HEK293 (cell line): ENCODE data around the gene POC1B.
A peak's percentile ranks its signal among the peaks of the same experiment; 100 is the strongest.

ENCODE experiments used
- CTCF ChIA-PET: fragments of 350-600 bp; formaldehyde crosslinking; extraction: SDS; loops from one replicate; lab custom pipeline; 2021; ENCODE audit warnings: antibody characterized with exemption; lab: Yijun Ruan, JAX
- POLR2A ChIA-PET: fragments of 300-600 bp; formaldehyde crosslinking; extraction: SDS; loops from one replicate; lab custom pipeline; 2020; ENCODE audit warnings: antibody characterized with exemption, inconsistent platforms; lab: Yijun Ruan, JAX
- H3K27ac ChIP-seq: fragments of 200-500 bp; sonication (Bioruptor generic); 2 replicates; pipeline ENCODE4 v1.5.1; 2014; ENCODE audit warnings: low read depth, low read length, control low read depth, inconsistent platforms; ENCODE audit errors: extremely low read depth
- H3K36me3 ChIP-seq, 2 experiments: fragments of 200-500 bp in 1 of 2; sonication (Bioruptor generic) in 1 of 2; 1 replicate in 1 of 2; 2 replicates in 1 of 2; pipeline ENCODE4 v1.5.1; 2014 to 2017; ENCODE audit warnings: inconsistent platforms in 2 of 2, low read length in 2 of 2; ENCODE audit not compliant: control insufficient read depth in 2 of 2, insufficient read depth in 1 of 2
- H3K4me1 ChIP-seq: fragments of 200-500 bp; sonication (Bioruptor generic); 2 replicates; pipeline ENCODE4 v1.5.1; 2014; ENCODE audit warnings: mild to moderate bottlenecking, low read length, inconsistent platforms; ENCODE audit not compliant: control insufficient read depth, insufficient read depth
- H3K4me3 ChIP-seq: 2 replicates; pipeline ENCODE4 v1.5.1; 2011; ENCODE audit warnings: low read depth, mild to moderate bottlenecking, control low read depth, low read length, moderate library complexity
- H3K9me3 ChIP-seq: fragments of 200-500 bp; sonication (Bioruptor generic); 2 replicates; pipeline ENCODE4 v1.5.1; 2014; ENCODE audit warnings: low read depth, low read length, inconsistent platforms; ENCODE audit not compliant: control insufficient read depth, insufficient read depth
- ATF2 ChIP-seq: fragments of 450-650 bp; formaldehyde crosslinking; IDR thresholded peaks from 2 replicates; pipeline ENCODE4 v1.5.1; 2016; ENCODE audit warnings: missing biosample characterization, missing genetic modification characterization, low read depth
- GLI2 ChIP-seq: fragments of 450-650 bp; formaldehyde crosslinking; IDR thresholded peaks from 2 replicates; pipeline ENCODE4; 2017; ENCODE audit warnings: missing biosample characterization, missing genetic modification characterization, low read depth, borderline replicate concordance
- GLIS1 ChIP-seq: fragments of 450-650 bp; formaldehyde crosslinking; IDR thresholded peaks from 2 replicates; pipeline ENCODE4 v1.5.1; 2016; ENCODE audit warnings: missing biosample characterization, missing genetic modification characterization
- SALL2 ChIP-seq: fragments of 450-650 bp; formaldehyde crosslinking; IDR thresholded peaks from 2 replicates; pipeline ENCODE4 v1.5.0; 2017; ENCODE audit warnings: missing biosample characterization, mild to moderate bottlenecking, missing genetic modification characterization, borderline replicate concordance
- YY2 ChIP-seq: fragments of 450-650 bp; formaldehyde crosslinking; IDR thresholded peaks from 2 replicates; pipeline ENCODE4 v1.5.1; 2016; ENCODE audit warnings: missing biosample characterization, missing genetic modification characterization
- ZBTB7A ChIP-seq: fragments of 450-650 bp; formaldehyde crosslinking; IDR thresholded peaks from 2 replicates; pipeline ENCODE4 v1.5.1; 2016; ENCODE audit warnings: low read depth, missing biosample characterization, missing genetic modification characterization
- ZBTB8A ChIP-seq: fragments of 450-650 bp; formaldehyde crosslinking; IDR thresholded peaks from 2 replicates; pipeline ENCODE4 v1.5.1; 2016; ENCODE audit warnings: missing biosample characterization, missing genetic modification characterization
- ZNF37A ChIP-seq: fragments of 450-650 bp; IDR thresholded peaks from 2 replicates; pipeline ENCODE4 v1.5.1; 2018; ENCODE audit warnings: missing biosample characterization, missing genetic modification characterization
- ZNF394 ChIP-seq: fragments of 450-650 bp; formaldehyde crosslinking; IDR thresholded peaks from 2 replicates; pipeline ENCODE4 v1.5.1; 2016; ENCODE audit warnings: missing biosample characterization, missing genetic modification characterization, mild to moderate bottlenecking, moderate library complexity, borderline replicate concordance
- ZNF623 ChIP-seq: fragments of 450-650 bp; formaldehyde crosslinking; IDR thresholded peaks from 2 replicates; pipeline ENCODE4 v1.5.1; 2016; ENCODE audit warnings: missing biosample characterization, missing genetic modification characterization
- ZNF660 ChIP-seq: fragments of 450-650 bp; IDR thresholded peaks from 2 replicates; pipeline ENCODE4 v1.5.1; 2018; ENCODE audit warnings: missing biosample characterization, mild to moderate bottlenecking, missing genetic modification characterization
- ZSCAN23 ChIP-seq: fragments of 450-650 bp; formaldehyde crosslinking; IDR thresholded peaks from 2 replicates; pipeline ENCODE4 v1.5.1; 2016; ENCODE audit warnings: missing biosample characterization, missing genetic modification characterization
- TF ChIP-seq, protein P1 (sequence below): fragments of 450-650 bp; formaldehyde crosslinking; IDR thresholded peaks from 2 replicates; pipeline ENCODE4 v1.5.1; 2016; ENCODE audit warnings: missing biosample characterization, missing genetic modification characterization
- TF ChIP-seq, protein P2 (sequence below): fragments of 450-650 bp; formaldehyde crosslinking; IDR thresholded peaks from 2 replicates; pipeline ENCODE4 v1.5.1; 2017; ENCODE audit warnings: missing biosample characterization, missing genetic modification characterization
- TF ChIP-seq, protein P3 (sequence below): fragments of 450-650 bp; formaldehyde crosslinking; IDR thresholded peaks from 2 replicates; pipeline ENCODE4 v1.5.1; 2016; ENCODE audit warnings: missing biosample characterization, missing genetic modification characterization
- TF ChIP-seq, protein P4 (sequence below): fragments of 450-650 bp; IDR thresholded peaks from 2 replicates; pipeline ENCODE4 v1.5.1; 2018; ENCODE audit warnings: missing biosample characterization, mild to moderate bottlenecking, missing genetic modification characterization

POC1B gene

GRCh38 chr12:89525824-89526770, at the start of gene POC1B (continued):
- TF ChIP-seq ATF2 (0 out of 2 replicates have a peak, but pooled peaks have one; percentile 58), ZBTB7A (tag by site-specific recombination) (no peak), ZNF37A (tag by site-specific recombination) (no peak), ZSCAN23 (tag by site-specific recombination) (no peak)
- TF ChIP-seq, protein P1, sequence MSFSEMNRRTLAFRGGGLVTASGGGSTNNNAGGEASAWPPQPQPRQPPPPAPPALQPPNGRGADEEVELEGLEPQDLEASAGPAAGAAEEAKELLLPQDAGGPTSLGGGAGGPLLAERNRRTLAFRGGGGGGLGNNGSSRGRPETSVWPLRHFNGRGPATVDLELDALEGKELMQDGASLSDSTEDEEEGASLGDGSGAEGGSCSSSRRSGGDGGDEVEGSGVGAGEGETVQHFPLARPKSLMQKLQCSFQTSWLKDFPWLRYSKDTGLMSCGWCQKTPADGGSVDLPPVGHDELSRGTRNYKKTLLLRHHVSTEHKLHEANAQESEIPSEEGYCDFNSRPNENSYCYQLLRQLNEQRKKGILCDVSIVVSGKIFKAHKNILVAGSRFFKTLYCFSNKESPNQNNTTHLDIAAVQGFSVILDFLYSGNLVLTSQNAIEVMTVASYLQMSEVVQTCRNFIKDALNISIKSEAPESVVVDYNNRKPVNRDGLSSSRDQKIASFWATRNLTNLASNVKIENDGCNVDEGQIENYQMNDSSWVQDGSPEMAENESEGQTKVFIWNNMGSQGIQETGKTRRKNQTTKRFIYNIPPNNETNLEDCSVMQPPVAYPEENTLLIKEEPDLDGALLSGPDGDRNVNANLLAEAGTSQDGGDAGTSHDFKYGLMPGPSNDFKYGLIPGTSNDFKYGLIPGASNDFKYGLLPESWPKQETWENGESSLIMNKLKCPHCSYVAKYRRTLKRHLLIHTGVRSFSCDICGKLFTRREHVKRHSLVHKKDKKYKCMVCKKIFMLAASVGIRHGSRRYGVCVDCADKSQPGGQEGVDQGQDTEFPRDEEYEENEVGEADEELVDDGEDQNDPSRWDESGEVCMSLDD (tag by site-specific recombination): peak; percentile 72

DNA sequence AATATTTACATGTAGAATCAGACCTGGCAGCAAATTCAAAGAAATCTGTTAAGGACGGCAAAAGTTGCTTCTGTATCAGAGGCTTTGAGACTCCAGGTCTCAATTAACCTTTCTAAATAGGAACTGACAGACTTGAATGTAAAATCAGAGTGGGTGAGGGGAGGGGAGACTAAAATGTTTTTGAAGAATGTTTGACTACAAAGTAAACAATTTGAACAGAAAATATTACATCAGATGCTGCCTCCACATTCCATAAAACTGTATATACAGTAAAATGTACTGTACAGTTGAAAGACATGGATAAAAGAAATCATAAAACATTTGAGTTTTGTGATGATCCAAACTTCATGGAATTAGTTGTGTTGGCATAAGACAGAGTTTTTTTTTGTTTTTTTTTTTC, 49.5 kb upstream of the POC1B start:
- H3K36me3 ChIP-seq: no peaks in the 10 kb centered on the region
- H3K4me3 ChIP-seq: no peak overlapping the region
- no peak overlapping the region for H3K27ac ChIP-seq
- POLR2A ChIA-PET: no interaction called here
- peaks cover 11% of the 10 kb centered on the region for H3K4me1 ChIP-seq
- no peak for TF ChIP-seq SALL2
- no peak for TF ChIP-seq YY2 (tag by site-specific recombination)
- TF ChIP-seq ZNF394: no peak
- TF ChIP-seq, protein P2, sequence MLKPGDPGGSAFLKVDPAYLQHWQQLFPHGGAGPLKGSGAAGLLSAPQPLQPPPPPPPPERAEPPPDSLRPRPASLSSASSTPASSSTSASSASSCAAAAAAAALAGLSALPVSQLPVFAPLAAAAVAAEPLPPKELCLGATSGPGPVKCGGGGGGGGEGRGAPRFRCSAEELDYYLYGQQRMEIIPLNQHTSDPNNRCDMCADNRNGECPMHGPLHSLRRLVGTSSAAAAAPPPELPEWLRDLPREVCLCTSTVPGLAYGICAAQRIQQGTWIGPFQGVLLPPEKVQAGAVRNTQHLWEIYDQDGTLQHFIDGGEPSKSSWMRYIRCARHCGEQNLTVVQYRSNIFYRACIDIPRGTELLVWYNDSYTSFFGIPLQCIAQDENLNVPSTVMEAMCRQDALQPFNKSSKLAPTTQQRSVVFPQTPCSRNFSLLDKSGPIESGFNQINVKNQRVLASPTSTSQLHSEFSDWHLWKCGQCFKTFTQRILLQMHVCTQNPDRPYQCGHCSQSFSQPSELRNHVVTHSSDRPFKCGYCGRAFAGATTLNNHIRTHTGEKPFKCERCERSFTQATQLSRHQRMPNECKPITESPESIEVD (tag by site-specific recombination): 0 out of 2 replicates have a peak, but pooled peaks have one; percentile 54
- TF ChIP-seq ZBTB8A (tag by site-specific recombination): no peak
- TF ChIP-seq, all 188 proteins: peak for 1
- H3K9me3 ChIP-seq: no peaks in the 10 kb centered on the region
- CTCF ChIA-PET: no interaction called here

- ChIA-PET CTCF (no interaction called here), POLR2A (no interaction called here)
- H3K27ac ChIP-seq: no peak overlapping the region
- no peaks in the 10 kb centered on the region for H3K36me3 ChIP-seq
- no peaks in the 10 kb centered on the region for H3K9me3 ChIP-seq
- peaks cover 11% of the 10 kb centered on the region for H3K4me1 ChIP-seq
- no peak overlapping the region for H3K4me3 ChIP-seq
- TF ChIP-seq GLI2: no peak
- TF ChIP-seq, protein P3, sequence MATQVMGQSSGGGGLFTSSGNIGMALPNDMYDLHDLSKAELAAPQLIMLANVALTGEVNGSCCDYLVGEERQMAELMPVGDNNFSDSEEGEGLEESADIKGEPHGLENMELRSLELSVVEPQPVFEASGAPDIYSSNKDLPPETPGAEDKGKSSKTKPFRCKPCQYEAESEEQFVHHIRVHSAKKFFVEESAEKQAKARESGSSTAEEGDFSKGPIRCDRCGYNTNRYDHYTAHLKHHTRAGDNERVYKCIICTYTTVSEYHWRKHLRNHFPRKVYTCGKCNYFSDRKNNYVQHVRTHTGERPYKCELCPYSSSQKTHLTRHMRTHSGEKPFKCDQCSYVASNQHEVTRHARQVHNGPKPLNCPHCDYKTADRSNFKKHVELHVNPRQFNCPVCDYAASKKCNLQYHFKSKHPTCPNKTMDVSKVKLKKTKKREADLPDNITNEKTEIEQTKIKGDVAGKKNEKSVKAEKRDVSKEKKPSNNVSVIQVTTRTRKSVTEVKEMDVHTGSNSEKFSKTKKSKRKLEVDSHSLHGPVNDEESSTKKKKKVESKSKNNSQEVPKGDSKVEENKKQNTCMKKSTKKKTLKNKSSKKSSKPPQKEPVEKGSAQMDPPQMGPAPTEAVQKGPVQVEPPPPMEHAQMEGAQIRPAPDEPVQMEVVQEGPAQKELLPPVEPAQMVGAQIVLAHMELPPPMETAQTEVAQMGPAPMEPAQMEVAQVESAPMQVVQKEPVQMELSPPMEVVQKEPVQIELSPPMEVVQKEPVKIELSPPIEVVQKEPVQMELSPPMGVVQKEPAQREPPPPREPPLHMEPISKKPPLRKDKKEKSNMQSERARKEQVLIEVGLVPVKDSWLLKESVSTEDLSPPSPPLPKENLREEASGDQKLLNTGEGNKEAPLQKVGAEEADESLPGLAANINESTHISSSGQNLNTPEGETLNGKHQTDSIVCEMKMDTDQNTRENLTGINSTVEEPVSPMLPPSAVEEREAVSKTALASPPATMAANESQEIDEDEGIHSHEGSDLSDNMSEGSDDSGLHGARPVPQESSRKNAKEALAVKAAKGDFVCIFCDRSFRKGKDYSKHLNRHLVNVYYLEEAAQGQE: no peak
- TF ChIP-seq, protein P4, sequence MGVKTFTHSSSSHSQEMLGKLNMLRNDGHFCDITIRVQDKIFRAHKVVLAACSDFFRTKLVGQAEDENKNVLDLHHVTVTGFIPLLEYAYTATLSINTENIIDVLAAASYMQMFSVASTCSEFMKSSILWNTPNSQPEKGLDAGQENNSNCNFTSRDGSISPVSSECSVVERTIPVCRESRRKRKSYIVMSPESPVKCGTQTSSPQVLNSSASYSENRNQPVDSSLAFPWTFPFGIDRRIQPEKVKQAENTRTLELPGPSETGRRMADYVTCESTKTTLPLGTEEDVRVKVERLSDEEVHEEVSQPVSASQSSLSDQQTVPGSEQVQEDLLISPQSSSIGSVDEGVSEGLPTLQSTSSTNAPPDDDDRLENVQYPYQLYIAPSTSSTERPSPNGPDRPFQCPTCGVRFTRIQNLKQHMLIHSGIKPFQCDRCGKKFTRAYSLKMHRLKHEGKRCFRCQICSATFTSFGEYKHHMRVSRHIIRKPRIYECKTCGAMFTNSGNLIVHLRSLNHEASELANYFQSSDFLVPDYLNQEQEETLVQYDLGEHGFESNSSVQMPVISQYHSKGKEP (tag by site-specific recombination): peak; percentile 21; the same call in 1 of the 2 replicates
- TF ChIP-seq GLIS1 (tag by site-specific recombination): 0 out of 2 replicates have a peak, but pooled peaks have one; percentile 7
- no peak for TF ChIP-seq ZSCAN23 (tag by site-specific recombination)
- TF ChIP-seq ZNF623 (tag by site-specific recombination): no peak
- no peak for TF ChIP-seq ZNF660 (tag by site-specific recombination)
- TF ChIP-seq, all 188 proteins: peak for 2
Measured at GRCh38 chr12:89574736-89575208, 48.9 kb upstream of the POC1B start.
